GM12878 (cell line): Measurements from ENCODE around the gene RIT2.

ENCODE experiments used
- CTCF ChIP-seq, 3 experiments: IDR thresholded peaks in 2 of 3; conservative IDR thresholded peaks in 1 of 3; 2 replicates each; pipeline ENCODE4 v1.5.1; 2011; ENCODE audit warnings: low read depth in 3 of 3, low read length in 3 of 3, mild to moderate bottlenecking in 3 of 3, control low read depth in 2 of 3, moderate library complexity in 2 of 3, inconsistent platforms in 1 of 3, mixed read lengths in 1 of 3; ENCODE audit not compliant: control insufficient read depth in 2 of 3, insufficient read depth in 1 of 3; ENCODE audit errors: extremely low read depth in 1 of 3
- NKRF ChIP-seq: fragments of 450-650 bp; conservative IDR thresholded peaks from 2 replicates; pipeline ENCODE4 v1.6.1; 2017; ENCODE audit warnings: mild to moderate bottlenecking, moderate library complexity

- TF ChIP-seq NKRF (no peak), CTCF (IDR thresholded peaks at IDR 0.05 in 2 of 3, conservative IDR thresholded peaks at IDR 0.05 in 1 of 3; ENCODE audit: control insufficient read depth in 2 of 3, extremely low read depth in 1 of 3, insufficient read depth in 1 of 3, low read depth in 3 of 3, low read length in 3 of 3) (no peak)
Observed at GRCh38 chr18:43040281-43040680, 75.2 kb downstream of the RIT2 start.
